GM19467 (cell line): ENCODE data around the gene ZNF438.
"Not testable (repeated sequence)": the region's sequence is repeated elsewhere in the genome, so short reads cannot be mapped to it uniquely, and the experiment has no call there.

Experiments used
- ATAC-seq: cut with Tn5 transposase; IDR thresholded peaks from one replicate; pipeline ENCODE4 v1.9.1; 2021; ENCODE audit warnings: mild to moderate bottlenecking, moderate library complexity; ENCODE audit not compliant: unreplicated experiment

The ZNF438 gene

GRCh38 chr10:30816159-30816819 is 215.4 kb downstream of the ZNF438 start:
- ATAC-seq: no peak

GRCh38 chr10:30813872-30814481 is 217.7 kb downstream of the ZNF438 start:
- ATAC-seq: no peak

- no peak for ATAC-seq
Observed at GRCh38 chr10:30812018-30812851, 219.4 kb downstream of the ZNF438 start.

GRCh38 chr10:30811276-30812017 is 220.2 kb downstream of the ZNF438 start:
- no peak for ATAC-seq

- no peak for ATAC-seq
Observed at GRCh38 chr10:30810416-30810815, 221.2 kb downstream of the ZNF438 start.

GRCh38 chr10:30806850-30807249 is 224.8 kb downstream of the ZNF438 start:
- ATAC-seq: no peak

GRCh38 chr10:30805061-30805460 is 226.6 kb downstream of the ZNF438 start:
- no peak for ATAC-seq

GRCh38 chr10:30804478-30805055 is 227.1 kb downstream of the ZNF438 start:
- no peak for ATAC-seq

GRCh38 chr10:30803892-30804322 is 227.8 kb downstream of the ZNF438 start:
- no peak for ATAC-seq

- no peak for ATAC-seq
Observed at GRCh38 chr10:30803058-30803457, 228.6 kb downstream of the ZNF438 start.

GRCh38 chr10:30800368-30800767 is 231.3 kb downstream of the ZNF438 start:
- no peak for ATAC-seq

- ATAC-seq: no peak
Observed at GRCh38 chr10:30798646-30799185, 232.9 kb downstream of the ZNF438 start.

- not testable (repeated sequence) for ATAC-seq
Observed at GRCh38 chr10:30795024-30795423, 236.6 kb downstream of the ZNF438 start.
